ENCODE measurements around the gene EVI5L.

EVI5L gene

DNA sequence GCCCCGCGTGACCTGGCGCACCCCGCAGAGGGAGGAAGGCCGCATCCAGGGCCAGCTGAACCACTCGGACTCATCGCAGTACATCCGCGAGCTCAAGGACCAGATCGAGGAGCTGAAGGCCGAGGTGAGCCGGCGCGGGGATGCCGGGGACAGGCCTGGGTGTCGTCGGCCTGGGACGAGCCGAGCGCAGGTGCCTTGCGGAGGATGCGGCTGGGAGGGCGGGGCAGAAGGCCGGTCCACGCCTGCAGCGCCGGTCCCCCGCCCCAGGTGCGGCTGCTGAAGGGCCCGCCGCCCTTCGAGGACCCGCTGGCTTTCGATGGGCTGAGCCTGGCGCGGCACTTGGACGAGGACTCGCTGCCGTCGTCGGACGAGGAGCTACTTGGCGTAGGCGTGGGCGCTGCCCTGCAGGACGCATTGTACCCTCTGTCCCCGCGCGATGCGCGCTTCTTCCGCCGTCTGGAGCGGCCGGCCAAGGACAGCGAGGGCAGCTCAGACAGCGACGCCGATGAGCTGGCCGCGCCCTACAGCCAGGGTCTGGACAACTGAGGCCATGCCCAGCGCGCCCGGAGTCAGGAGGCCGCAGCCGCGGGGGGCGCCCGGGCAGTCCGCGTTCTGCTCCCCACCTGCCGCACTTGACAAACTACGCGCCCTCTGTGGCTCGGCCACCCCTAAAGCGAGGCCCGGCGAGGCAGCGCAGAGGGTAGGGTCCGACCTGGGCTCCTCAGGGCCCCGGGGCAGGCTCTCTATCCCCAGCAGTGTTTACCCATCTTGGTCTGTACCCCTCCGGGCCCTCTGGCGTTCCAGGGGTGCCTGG, 33.3 kb downstream of the EVI5L start:
- no peak for ATAC-seq
- TF ChIP-seq ESRRG (CRISPR knock-in tag; IDR thresholded peaks at IDR 0.05) (no peak), ZNF70 (CRISPR knock-in tag; IDR thresholded peaks at IDR 0.05) (no peak), RARB (CRISPR knock-in tag; IDR thresholded peaks at IDR 0.05) (no peak), ZNF8 (CRISPR knock-in tag; IDR thresholded peaks at IDR 0.05) (no peak), TCF4 (CRISPR knock-in tag; IDR thresholded peaks at IDR 0.05; ENCODE audit: borderline replicate concordance) (no peak), BACH2 (CRISPR knock-in tag; IDR thresholded peaks at IDR 0.05; ENCODE audit: borderline replicate concordance) (no peak), OSR1 (CRISPR knock-in tag; IDR thresholded peaks at IDR 0.05) (no peak), ZC3H10 (CRISPR knock-in tag; IDR thresholded peaks at IDR 0.05) (no peak), ARNTL (CRISPR knock-in tag; IDR thresholded peaks at IDR 0.05; ENCODE audit: borderline replicate concordance, low read depth) (no peak), ISL1 (CRISPR knock-in tag; IDR thresholded peaks at IDR 0.05) (no peak), GLIS3 (CRISPR knock-in tag; IDR thresholded peaks at IDR 0.05) (no peak), PPARA (CRISPR knock-in tag; IDR thresholded peaks at IDR 0.05; ENCODE audit: borderline replicate concordance) (no peak), ZFP30 (CRISPR knock-in tag; IDR thresholded peaks at IDR 0.05) (no peak)
- TF ChIP-seq, protein P1, sequence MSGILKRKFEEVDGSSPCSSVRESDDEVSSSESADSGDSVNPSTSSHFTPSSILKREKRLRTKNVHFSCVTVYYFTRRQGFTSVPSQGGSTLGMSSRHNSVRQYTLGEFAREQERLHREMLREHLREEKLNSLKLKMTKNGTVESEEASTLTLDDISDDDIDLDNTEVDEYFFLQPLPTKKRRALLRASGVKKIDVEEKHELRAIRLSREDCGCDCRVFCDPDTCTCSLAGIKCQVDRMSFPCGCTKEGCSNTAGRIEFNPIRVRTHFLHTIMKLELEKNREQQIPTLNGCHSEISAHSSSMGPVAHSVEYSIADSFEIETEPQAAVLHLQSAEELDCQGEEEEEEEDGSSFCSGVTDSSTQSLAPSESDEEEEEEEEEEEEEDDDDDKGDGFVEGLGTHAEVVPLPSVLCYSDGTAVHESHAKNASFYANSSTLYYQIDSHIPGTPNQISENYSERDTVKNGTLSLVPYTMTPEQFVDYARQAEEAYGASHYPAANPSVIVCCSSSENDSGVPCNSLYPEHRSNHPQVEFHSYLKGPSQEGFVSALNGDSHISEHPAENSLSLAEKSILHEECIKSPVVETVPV (CRISPR knock-in tag; IDR thresholded peaks at IDR 0.05) = no peak
- TF ChIP-seq, protein P2, sequence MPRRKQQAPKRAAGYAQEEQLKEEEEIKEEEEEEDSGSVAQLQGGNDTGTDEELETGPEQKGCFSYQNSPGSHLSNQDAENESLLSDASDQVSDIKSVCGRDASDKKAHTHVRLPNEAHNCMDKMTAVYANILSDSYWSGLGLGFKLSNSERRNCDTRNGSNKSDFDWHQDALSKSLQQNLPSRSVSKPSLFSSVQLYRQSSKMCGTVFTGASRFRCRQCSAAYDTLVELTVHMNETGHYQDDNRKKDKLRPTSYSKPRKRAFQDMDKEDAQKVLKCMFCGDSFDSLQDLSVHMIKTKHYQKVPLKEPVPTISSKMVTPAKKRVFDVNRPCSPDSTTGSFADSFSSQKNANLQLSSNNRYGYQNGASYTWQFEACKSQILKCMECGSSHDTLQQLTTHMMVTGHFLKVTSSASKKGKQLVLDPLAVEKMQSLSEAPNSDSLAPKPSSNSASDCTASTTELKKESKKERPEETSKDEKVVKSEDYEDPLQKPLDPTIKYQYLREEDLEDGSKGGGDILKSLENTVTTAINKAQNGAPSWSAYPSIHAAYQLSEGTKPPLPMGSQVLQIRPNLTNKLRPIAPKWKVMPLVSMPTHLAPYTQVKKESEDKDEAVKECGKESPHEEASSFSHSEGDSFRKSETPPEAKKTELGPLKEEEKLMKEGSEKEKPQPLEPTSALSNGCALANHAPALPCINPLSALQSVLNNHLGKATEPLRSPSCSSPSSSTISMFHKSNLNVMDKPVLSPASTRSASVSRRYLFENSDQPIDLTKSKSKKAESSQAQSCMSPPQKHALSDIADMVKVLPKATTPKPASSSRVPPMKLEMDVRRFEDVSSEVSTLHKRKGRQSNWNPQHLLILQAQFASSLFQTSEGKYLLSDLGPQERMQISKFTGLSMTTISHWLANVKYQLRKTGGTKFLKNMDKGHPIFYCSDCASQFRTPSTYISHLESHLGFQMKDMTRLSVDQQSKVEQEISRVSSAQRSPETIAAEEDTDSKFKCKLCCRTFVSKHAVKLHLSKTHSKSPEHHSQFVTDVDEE (CRISPR knock-in tag; IDR thresholded peaks at IDR 0.05) = no peak
- TF ChIP-seq, protein P3, sequence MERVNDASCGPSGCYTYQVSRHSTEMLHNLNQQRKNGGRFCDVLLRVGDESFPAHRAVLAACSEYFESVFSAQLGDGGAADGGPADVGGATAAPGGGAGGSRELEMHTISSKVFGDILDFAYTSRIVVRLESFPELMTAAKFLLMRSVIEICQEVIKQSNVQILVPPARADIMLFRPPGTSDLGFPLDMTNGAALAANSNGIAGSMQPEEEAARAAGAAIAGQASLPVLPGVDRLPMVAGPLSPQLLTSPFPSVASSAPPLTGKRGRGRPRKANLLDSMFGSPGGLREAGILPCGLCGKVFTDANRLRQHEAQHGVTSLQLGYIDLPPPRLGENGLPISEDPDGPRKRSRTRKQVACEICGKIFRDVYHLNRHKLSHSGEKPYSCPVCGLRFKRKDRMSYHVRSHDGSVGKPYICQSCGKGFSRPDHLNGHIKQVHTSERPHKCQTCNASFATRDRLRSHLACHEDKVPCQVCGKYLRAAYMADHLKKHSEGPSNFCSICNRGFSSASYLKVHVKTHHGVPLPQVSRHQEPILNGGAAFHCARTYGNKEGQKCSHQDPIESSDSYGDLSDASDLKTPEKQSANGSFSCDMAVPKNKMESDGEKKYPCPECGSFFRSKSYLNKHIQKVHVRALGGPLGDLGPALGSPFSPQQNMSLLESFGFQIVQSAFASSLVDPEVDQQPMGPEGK (CRISPR knock-in tag; IDR thresholded peaks at IDR 0.05; ENCODE audit: borderline replicate concordance) = no peak
- TF ChIP-seq, protein P4, sequence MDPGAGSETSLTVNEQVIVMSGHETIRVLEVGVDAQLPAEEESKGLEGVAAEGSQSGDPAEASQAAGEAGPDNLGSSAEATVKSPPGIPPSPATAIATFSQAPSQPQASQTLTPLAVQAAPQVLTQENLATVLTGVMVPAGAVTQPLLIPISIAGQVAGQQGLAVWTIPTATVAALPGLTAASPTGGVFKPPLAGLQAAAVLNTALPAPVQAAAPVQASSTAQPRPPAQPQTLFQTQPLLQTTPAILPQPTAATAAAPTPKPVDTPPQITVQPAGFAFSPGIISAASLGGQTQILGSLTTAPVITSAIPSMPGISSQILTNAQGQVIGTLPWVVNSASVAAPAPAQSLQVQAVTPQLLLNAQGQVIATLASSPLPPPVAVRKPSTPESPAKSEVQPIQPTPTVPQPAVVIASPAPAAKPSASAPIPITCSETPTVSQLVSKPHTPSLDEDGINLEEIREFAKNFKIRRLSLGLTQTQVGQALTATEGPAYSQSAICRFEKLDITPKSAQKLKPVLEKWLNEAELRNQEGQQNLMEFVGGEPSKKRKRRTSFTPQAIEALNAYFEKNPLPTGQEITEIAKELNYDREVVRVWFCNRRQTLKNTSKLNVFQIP (CRISPR knock-in tag; IDR thresholded peaks at IDR 0.05; ENCODE audit: borderline replicate concordance, low read depth) = no peak
- TF ChIP-seq, protein P5, sequence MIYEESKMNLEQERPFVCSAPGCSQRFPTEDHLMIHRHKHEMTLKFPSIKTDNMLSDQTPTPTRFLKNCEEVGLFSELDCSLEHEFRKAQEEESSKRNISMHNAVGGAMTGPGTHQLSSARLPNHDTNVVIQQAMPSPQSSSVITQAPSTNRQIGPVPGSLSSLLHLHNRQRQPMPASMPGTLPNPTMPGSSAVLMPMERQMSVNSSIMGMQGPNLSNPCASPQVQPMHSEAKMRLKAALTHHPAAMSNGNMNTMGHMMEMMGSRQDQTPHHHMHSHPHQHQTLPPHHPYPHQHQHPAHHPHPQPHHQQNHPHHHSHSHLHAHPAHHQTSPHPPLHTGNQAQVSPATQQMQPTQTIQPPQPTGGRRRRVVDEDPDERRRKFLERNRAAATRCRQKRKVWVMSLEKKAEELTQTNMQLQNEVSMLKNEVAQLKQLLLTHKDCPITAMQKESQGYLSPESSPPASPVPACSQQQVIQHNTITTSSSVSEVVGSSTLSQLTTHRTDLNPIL (CRISPR knock-in tag; IDR thresholded peaks at IDR 0.05; ENCODE audit: low read depth) = no peak

DNA sequence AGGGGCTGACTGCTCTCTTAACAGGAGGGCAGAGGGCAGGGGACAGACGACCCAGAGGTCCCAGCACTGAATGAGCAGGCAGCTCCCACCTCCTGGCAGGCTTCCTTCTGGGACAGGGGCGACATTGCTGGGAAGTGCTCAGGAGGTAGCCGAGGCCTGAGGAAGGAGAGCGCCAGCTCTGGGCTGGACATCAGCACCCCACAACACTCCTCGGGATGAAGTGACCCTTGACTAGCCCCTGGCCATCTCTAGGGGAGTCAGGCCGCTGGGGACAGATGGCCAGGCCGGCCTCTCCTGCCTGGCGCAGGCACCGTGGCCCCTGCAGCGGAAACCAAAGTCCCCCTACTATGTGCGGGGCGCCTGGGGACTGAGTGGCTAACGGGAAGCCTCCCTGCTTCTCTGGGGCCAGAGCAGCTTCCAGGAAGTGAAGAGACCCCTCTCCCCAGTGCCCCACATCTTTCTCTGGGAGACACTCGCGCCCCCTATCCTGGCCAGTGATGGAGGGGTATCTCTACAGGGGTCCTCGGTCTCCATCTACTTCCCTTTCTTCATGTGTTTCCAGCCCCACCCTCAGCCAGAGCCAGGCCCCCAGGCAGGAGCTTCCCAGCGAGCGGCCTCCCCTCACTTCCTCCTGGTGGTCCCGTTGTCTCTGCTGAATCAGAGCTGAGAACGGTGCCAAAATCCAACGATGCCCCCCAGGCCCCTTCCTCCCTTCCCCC, 34.1 kb downstream of the EVI5L start:
- ATAC-seq = no peak
- TF ChIP-seq ZC3H10 (CRISPR knock-in tag; IDR thresholded peaks at IDR 0.05) = no peak
- TF ChIP-seq, protein P1 (CRISPR knock-in tag; IDR thresholded peaks at IDR 0.05) = no peak
- TF ChIP-seq OSR1 (CRISPR knock-in tag; IDR thresholded peaks at IDR 0.05) = no peak
- TF ChIP-seq, protein P2 (CRISPR knock-in tag; IDR thresholded peaks at IDR 0.05) = no peak
- TF ChIP-seq, protein P3 (CRISPR knock-in tag; IDR thresholded peaks at IDR 0.05; ENCODE audit: borderline replicate concordance) = no peak
- no peak for TF ChIP-seq RARB (CRISPR knock-in tag; IDR thresholded peaks at IDR 0.05)
- no peak for TF ChIP-seq BACH2 (CRISPR knock-in tag; IDR thresholded peaks at IDR 0.05; ENCODE audit: borderline replicate concordance)
- TF ChIP-seq GLIS3 (CRISPR knock-in tag; IDR thresholded peaks at IDR 0.05) = no peak
- TF ChIP-seq ZNF70 (CRISPR knock-in tag; IDR thresholded peaks at IDR 0.05) = no peak
- no peak for TF ChIP-seq TCF4 (CRISPR knock-in tag; IDR thresholded peaks at IDR 0.05; ENCODE audit: borderline replicate concordance)
- TF ChIP-seq PPARA (CRISPR knock-in tag; IDR thresholded peaks at IDR 0.05; ENCODE audit: borderline replicate concordance) = no peak
- no peak for TF ChIP-seq ZFP3 (CRISPR knock-in tag; IDR thresholded peaks at IDR 0.05)
